Tibial nerve (tissue), 4 donors: Measurements from ENCODE around the gene CATSPER3.

Experiments
- EP300 ChIP-seq, 2 donors: sonication (generic); formaldehyde crosslinking; IDR thresholded peaks; one replicate each; pipeline ENCODE4 v1.6.1; 2017; ENCODE audit warnings: antibody characterized with exemption in 2 of 2, mild to moderate bottlenecking in 1 of 2
- POLR2A ChIP-seq, 2 donors: fragments of 450-650 bp; IDR thresholded peaks; one replicate each; pipeline ENCODE4 v1.6.1; 2017; ENCODE audit warnings: antibody characterized with exemption in 2 of 2, mild to moderate bottlenecking in 2 of 2, moderate library complexity in 2 of 2
- TF ChIP-seq, protein P1 (sequence below), 5 experiments: fragments of 200-600 bp in 3 of 5; fragments of 450-650 bp in 2 of 5; sonication (generic) in 3 of 5; IDR thresholded peaks; one replicate each; pipeline ENCODE4 v1.5.1; 2016 to 2019; ENCODE audit warnings: antibody characterized with exemption in 5 of 5, mild to moderate bottlenecking in 3 of 5, moderate library complexity in 2 of 5

DNA sequence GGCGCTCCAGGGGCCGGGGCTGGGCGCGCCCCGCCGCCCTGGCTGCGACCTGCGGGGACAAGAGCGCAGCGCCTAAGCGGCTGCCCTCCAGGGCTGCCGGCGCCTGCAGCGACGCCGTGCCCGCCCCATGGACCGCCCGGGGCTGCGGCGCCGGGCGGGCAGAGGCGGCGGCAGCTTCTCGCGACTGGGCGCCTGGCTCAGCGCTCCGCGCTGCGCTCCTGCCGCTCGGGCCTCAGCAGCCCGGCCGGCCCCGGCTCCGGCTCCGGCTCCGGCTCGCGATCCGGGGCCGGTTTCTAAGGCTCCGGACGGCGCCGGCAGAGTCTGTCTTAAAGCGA lies 66.2 kb downstream of the CATSPER3 start, which contains the start of gene PITX1:
- TF ChIP-seq, protein P1, sequence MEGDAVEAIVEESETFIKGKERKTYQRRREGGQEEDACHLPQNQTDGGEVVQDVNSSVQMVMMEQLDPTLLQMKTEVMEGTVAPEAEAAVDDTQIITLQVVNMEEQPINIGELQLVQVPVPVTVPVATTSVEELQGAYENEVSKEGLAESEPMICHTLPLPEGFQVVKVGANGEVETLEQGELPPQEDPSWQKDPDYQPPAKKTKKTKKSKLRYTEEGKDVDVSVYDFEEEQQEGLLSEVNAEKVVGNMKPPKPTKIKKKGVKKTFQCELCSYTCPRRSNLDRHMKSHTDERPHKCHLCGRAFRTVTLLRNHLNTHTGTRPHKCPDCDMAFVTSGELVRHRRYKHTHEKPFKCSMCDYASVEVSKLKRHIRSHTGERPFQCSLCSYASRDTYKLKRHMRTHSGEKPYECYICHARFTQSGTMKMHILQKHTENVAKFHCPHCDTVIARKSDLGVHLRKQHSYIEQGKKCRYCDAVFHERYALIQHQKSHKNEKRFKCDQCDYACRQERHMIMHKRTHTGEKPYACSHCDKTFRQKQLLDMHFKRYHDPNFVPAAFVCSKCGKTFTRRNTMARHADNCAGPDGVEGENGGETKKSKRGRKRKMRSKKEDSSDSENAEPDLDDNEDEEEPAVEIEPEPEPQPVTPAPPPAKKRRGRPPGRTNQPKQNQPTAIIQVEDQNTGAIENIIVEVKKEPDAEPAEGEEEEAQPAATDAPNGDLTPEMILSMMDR (IDR thresholded peaks at IDR 0.05): no peak
- TF ChIP-seq POLR2A (IDR thresholded peaks at IDR 0.05): no peak
- no peak for TF ChIP-seq EP300 (IDR thresholded peaks at IDR 0.05)
